GM23338 (cell line): ENCODE results near the gene XPC. TPM values are rescaled to one million over a fixed set of nuclear protein-coding genes. Genes with fewer than 3 reads are reported as not detected.

Experiments used
- ATAC-seq: fragments of 200-7000 bp; cut with Tn5 transposase; 3 replicates; pipeline ENCODE4 v1.9.1; 2020
- DNase-seq: peaks from one replicate; pipeline ENCODE4 v3.0.0-alpha.2; 2015; ENCODE audit warnings: low spot score
- H2AFZ ChIP-seq: fragments of 200-600 bp; sonication (generic); 2 replicates; pipeline ENCODE4 v1.8.0; 2016; ENCODE audit warnings: antibody characterized with exemption, mild to moderate bottlenecking, moderate library complexity
- H3F3A ChIP-seq: fragments of 200-600 bp; sonication (generic); replicated peaks from 2 replicates; pipeline ENCODE4 v1.8.0; 2017; ENCODE audit warnings: antibody characterized with exemption, mixed run types, low read depth
- H3K27ac ChIP-seq: fragments of 200-600 bp; sonication (generic); 2 replicates; pipeline ENCODE4 v1.6.1; 2016; ENCODE audit warnings: low read depth
- H3K27me3 ChIP-seq: fragments of 200-600 bp; sonication (generic); 2 replicates; pipeline ENCODE4 v1.8.0; 2016; ENCODE audit warnings: mild to moderate bottlenecking, mixed run types, moderate library complexity; ENCODE audit not compliant: insufficient read depth
- H3K36me3 ChIP-seq: fragments of 200-600 bp; sonication (generic); 2 replicates; pipeline ENCODE4 v1.8.0; 2016; ENCODE audit warnings: mild to moderate bottlenecking; ENCODE audit not compliant: insufficient read depth
- H3K4me1 ChIP-seq: fragments of 200-600 bp; sonication (generic); 2 replicates; pipeline ENCODE4 v1.8.0; 2016; ENCODE audit warnings: mild to moderate bottlenecking, moderate library complexity; ENCODE audit not compliant: insufficient read depth
- H3K4me2 ChIP-seq: fragments of 200-600 bp; sonication (generic); 2 replicates; pipeline ENCODE4 v1.7.1; 2017; ENCODE audit warnings: mixed run types
- H3K4me3 ChIP-seq: fragments of 200-600 bp; sonication (generic); 2 replicates; pipeline ENCODE4 v1.6.1; 2016; ENCODE audit warnings: mixed run types
- H3K79me2 ChIP-seq: fragments of 200-600 bp; sonication (generic); replicated peaks from 2 replicates; pipeline ENCODE4 v1.8.0; 2017; ENCODE audit warnings: mild to moderate bottlenecking; ENCODE audit not compliant: insufficient read depth
- H3K9me2 ChIP-seq: fragments of 200-600 bp; sonication (generic); 2 replicates; pipeline ENCODE4 v1.8.0; 2017; ENCODE audit not compliant: insufficient read depth
- H4K20me1 ChIP-seq: fragments of 200-600 bp; sonication (generic); replicated peaks from 2 replicates; pipeline ENCODE4 v1.8.0; 2017; ENCODE audit warnings: mild to moderate bottlenecking; ENCODE audit not compliant: insufficient read depth
- H3K27ac Mint-ChIP-seq: 2 replicates; pipeline ENCODE4 v1.8.0; 2020; ENCODE audit warnings: inconsistent platforms, mild to moderate bottlenecking, moderate library complexity, mixed read lengths
- H3K27me3 Mint-ChIP-seq: 3 replicates; pipeline ENCODE4 v1.8.0; 2022; ENCODE audit warnings: low read depth, mild to moderate bottlenecking, moderate library complexity, mixed read lengths, inconsistent platforms; ENCODE audit not compliant: insufficient read depth, poor library complexity
- H3K36me3 Mint-ChIP-seq: 3 replicates; pipeline ENCODE4 v1.8.0; 2021; ENCODE audit warnings: low read depth, mild to moderate bottlenecking, inconsistent platforms, moderate library complexity, mixed read lengths
- H3K4me1 Mint-ChIP-seq: 3 replicates; pipeline ENCODE4 v1.8.0; 2020; ENCODE audit warnings: mild to moderate bottlenecking, inconsistent platforms, mixed read lengths
- H3K4me3 Mint-ChIP-seq: 3 replicates; pipeline ENCODE4 v1.8.0; 2021; ENCODE audit warnings: moderate library complexity, mild to moderate bottlenecking, inconsistent platforms, mixed read lengths
- H3K9me3 Mint-ChIP-seq: 3 replicates; pipeline ENCODE4 v1.8.0; 2020; ENCODE audit warnings: moderate library complexity, mild to moderate bottlenecking, inconsistent platforms, mixed read lengths
- CREB1 ChIP-seq: fragments of 250-450 bp; sonication (Bioruptor Pico); IDR thresholded peaks from 2 replicates; pipeline ENCODE4 v1.5.0; 2020; ENCODE audit warnings: low read depth, mild to moderate bottlenecking, moderate library complexity
- CTCF ChIP-seq, 2 experiments: fragments of 200-600 bp in 1 of 2; sonication (generic) in 1 of 2; conservative IDR thresholded peaks; 2 replicates each; pipeline versions ENCODE4 v1.5.1 to v1.6.1; 2016 to 2017; ENCODE audit warnings: antibody characterized with exemption in 2 of 2, low read depth in 2 of 2, mild to moderate bottlenecking in 2 of 2, moderate library complexity in 1 of 2
- ETS1 ChIP-seq: IDR thresholded peaks from 2 replicates; pipeline ENCODE4 v1.6.1; 2016; ENCODE audit warnings: antibody characterized with exemption
- EZH2 ChIP-seq: fragments of 200-600 bp; sonication (generic); IDR thresholded peaks from one replicate; pipeline ENCODE4 v1.8.0; 2017; ENCODE audit warnings: antibody characterized with exemption, mild to moderate bottlenecking, low read depth; ENCODE audit not compliant: unreplicated experiment
- EZH2phosphoT487 ChIP-seq: fragments of 200-600 bp; sonication (generic); IDR thresholded peaks from one replicate; pipeline ENCODE4 v1.8.1; 2018; ENCODE audit warnings: antibody characterized with exemption; ENCODE audit not compliant: unreplicated experiment
- JUNB ChIP-seq: IDR thresholded peaks from one replicate; pipeline ENCODE4 v1.6.1; 2016; ENCODE audit warnings: antibody characterized with exemption; ENCODE audit not compliant: unreplicated experiment
- POLR2AphosphoS5 ChIP-seq: IDR thresholded peaks from 2 replicates; pipeline ENCODE4 v1.6.1; 2016; ENCODE audit warnings: antibody characterized with exemption, low read depth
- REST ChIP-seq: IDR thresholded peaks from one replicate; pipeline ENCODE4 v1.6.1; 2018; ENCODE audit warnings: antibody characterized with exemption; ENCODE audit not compliant: unreplicated experiment
- STAT1 ChIP-seq: IDR thresholded peaks from one replicate; pipeline ENCODE4 v1.6.1; 2016; ENCODE audit warnings: antibody characterized with exemption; ENCODE audit not compliant: unreplicated experiment
- ZNF331 ChIP-seq: fragments of 250-450 bp; sonication (Bioruptor Pico); IDR thresholded peaks from 2 replicates; pipeline ENCODE4 v1.5.0; 2020; ENCODE audit warnings: low read depth, mild to moderate bottlenecking, moderate library complexity
- polyA plus RNA-seq: library from polyadenylated mRNA; unstranded; fragments of >200 nt; fragmentation: Nextera tagmentation; extraction: Ambion mirVana; gene quantifications from 2 replicates; pipeline ENCODE4 v1.2.1, GENCODE V29; 2016
- total RNA-seq: library from RNA; depleted of rRNA; stranded (reverse); fragments of >200 nt; shearing (Covaris generic); gene quantifications from 2 replicates; pipeline ENCODE4 v1.2.3, GENCODE V29; 2014

The XPC gene
- total and polyA plus RNA-seq, 2 experiments from 2014 or later, result 34.9 to 41.5 TPM

- Histone ChIP-seq H3K9me2 (no peaks in the 10 kb centered on the region), H3K4me3 (no peak overlapping the region), H4K20me1 (peaks cover 8% of the 10 kb centered on the region; the same call in 1 of the 2 replicates), H3K4me2 (no peak overlapping the region), H3K36me3 (peaks cover 4% of the 10 kb centered on the region; the same call in 1 of the 2 replicates), H3K27ac (no peak overlapping the region), H3K79me2 (peaks cover 35% of the 10 kb centered on the region), H3K4me1 (peaks cover 11% of the 10 kb centered on the region; the same call in 1 of the 2 replicates), H3F3A (no peaks in the 10 kb centered on the region), H3K27me3 (no peaks in the 10 kb centered on the region), H2AFZ (no peak overlapping the region)
- Mint-ChIP-seq H3K36me3 (peaks cover 57% of the 10 kb centered on the region), H3K4me1 (peaks cover 11% of the 10 kb centered on the region; the same call in 2 of the 3 replicates), H3K4me3 (no peak overlapping the region), H3K27me3 (peaks cover 18% of the 10 kb centered on the region), H3K9me3 (no peaks in the 10 kb centered on the region), H3K27ac (no peak overlapping the region)
- no peak for DNase-seq
- TF ChIP-seq CREB1 (CRISPR knock-in tag) (no peak), JUNB (no peak), CTCF (conservative IDR thresholded peaks at IDR 0.05; ENCODE audit: low read depth in 2 of 2) (no peak), ETS1 (no peak), ZNF331 (CRISPR knock-in tag) (no peak), EZH2 (no peak), POLR2AphosphoS5 (no peak), STAT1 (no peak), EZH2phosphoT487 (no peak), REST (no peak)
- ATAC-seq, result no peak
Measured at GRCh38 chr3:14128724-14129123, 49.7 kb downstream of the XPC start.
